GM11168 (cell line): ENCODE data around the gene ABLIM1.

Experiments
- in situ Hi-C: fragments of 300-500 bp; cut with MboI; formaldehyde crosslinking; loops from one replicate; pipeline ENCODE4 v1.12.0; 2022; ENCODE audit warnings: low sequenced_read_pairs; ENCODE audit not compliant: unreplicated experiment

ABLIM1 gene

DNA sequence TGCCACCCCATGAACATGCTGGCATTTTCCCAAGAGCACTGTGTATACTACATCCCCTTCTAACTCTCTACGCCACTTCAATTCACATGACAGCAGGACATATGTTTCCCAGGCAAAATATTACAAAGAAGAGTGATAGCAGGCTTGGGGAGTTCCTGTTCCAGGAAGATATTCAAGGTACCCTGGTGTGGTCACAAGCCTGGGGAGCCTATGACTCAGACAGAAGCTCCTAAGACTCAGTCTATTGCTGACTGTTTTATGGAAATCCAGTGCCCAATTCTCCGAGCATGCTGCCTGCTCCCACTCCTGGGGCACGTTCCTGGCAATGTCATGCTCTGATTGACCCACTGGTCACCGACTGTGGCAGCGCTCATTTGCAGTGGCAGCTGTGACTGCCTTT, 23.5 kb upstream of the ABLIM1 start:
- in situ Hi-C loops = no loop called here

DNA sequence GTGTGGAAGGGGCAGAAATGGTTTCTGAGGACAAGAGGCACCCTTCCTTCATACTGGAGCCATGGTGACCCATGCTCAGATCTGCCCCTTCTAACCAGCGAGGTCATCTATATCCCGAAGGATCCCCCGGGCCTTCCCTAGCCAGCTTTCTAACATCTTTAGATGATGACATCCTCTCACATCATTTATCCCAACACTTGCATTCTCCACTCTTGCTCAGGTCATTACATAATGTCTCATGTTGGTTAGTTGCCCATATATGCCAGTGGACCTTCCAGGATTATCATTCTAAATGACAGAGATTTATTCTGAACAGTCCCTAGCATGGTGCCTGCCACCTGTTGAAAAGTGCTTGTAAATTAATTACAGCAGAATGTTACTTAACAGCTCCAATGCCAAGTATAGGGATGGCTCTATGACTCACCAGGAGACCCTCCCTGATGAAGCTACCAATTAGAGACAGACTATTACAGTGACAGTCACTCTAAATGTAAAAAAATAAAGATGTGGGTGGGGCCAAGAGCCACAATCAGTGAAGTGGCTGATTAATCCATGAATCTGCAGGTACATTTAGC, 22.6 kb upstream of the ABLIM1 start:
- in situ Hi-C loops = no loop called here

DNA sequence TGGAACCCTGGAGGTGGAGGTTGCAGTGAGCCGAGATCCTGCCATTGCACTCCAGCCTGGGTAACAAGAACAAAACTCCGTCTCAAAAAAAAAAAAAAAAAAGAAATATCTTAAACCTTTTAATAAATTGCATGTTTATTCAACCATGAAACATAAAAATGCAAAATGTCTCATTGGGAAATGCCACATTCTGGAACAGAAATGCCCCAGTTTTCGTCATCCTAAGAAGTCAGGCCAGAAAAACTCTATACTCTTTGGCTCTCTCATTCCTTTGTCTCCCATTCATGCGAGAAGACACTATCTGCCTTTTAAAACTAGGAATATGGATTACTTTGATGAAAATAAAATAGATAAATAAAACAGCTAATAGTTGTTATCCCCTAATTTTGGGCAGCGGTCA, 21.5 kb upstream of the ABLIM1 start:
- in situ Hi-C loops = no loop called here

DNA sequence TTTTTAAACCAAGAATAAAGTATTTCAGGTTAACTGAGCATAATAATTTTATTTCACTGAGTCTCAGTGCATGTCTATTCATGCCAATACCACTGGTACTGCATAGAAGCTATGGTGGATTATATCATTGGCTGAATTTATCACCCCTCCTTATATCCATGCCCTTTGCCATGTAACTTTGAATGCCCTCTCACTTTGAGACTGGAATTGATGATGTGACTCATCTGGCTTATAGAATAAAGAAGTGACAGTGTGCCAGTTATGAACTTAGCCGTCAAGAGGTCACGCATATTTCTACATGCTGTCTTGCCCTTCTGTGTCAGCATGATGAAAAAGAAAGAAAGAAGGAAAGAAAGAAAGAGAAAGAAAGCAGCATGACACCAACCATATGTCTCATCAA, 20.7 kb upstream of the ABLIM1 start:
- in situ Hi-C loops = no loop called here

DNA sequence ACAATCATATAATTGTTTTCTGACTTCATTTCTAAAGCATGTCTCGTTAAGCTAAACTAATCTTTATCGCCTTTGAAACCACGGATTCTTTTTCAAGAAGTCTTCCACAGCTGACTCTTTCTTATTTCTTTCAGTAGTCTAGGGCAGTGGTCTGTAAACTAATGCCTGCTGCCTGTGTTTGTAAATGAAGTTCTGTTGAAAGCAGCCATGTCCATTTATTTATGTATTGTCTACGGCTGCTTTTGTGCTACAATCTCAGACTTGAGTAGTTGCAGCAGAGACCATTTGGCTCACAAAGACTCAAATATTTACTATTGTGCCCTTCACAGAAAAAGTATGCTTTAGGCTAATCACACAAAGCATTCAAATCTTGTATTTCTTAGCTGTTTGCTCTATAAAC, 20.3 kb upstream of the ABLIM1 start:
- in situ Hi-C loops = no loop called here

DNA sequence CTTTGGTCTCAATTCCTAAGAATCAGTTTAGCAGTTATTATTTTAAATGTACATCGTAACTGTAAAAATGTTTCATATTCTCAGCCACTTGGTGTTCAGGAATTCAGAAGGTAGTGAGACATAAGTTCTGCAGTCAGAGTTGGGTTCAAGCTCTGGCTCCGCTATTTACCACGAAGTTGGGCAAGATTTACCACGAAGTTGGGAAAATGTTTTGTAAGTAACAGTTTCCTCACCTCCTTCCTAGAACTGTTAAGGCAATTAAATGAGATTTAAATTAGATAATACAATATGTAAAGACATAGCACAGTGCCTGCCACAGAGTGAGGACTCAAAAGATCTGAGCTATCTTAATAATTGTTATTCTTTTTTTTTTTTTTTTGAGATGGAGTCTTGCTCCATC, 16.3 kb upstream of the ABLIM1 start:
- in situ Hi-C loops = no loop called here

DNA sequence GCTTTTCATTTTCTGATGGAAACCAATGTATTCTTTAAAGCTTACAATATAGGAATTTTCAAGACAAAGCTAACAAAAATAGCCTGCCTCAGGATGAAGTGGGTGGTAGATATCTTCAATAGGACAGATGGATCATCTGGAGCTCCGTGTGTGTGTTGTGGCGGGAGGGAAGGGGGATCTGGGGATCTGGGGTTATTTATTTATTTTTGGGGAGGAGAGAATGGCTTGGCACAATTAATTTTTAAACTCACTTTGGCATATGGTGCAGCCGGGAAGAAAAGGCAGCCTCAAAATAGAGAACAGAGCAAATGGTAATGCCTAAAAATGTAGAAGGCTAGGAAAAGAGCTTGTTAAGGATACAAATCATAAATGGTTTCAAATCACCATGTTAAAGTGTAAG, 11.6 kb upstream of the ABLIM1 start:
- in situ Hi-C loops = no loop called here

DNA sequence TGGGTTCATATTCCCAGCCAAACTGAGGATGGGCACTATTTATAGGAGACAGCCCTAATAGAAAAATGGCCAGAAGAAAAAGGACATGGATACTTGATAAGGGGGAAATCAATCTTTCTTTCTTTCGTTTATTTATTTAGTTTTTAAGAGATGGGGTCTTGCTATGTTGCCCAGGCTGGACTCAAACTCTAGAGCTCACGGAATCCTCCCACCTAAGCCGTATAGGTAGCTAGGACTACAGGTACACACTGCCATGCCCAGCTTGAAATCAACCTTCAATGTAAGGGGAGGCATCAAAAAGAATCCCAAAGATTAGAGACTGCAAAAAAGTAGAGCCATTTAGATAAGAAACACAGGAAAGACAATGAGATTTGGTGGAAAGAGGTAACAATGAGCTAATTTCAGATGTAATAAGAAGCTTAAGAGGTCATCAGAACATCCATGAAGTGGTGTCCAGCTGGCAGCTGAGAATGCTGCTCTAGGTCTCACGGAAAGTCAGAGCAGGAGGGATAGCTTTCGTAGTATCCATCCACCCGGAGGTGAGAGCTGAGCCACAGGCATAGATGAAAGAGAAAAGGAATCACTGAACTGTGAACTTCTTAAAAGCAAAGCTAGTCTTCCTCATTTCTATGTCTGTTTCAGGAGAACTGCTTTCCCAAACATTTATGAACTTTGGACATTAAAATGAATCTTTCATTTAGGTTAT, 10.5 kb upstream of the ABLIM1 start:
- in situ Hi-C loops = no loop called here

DNA sequence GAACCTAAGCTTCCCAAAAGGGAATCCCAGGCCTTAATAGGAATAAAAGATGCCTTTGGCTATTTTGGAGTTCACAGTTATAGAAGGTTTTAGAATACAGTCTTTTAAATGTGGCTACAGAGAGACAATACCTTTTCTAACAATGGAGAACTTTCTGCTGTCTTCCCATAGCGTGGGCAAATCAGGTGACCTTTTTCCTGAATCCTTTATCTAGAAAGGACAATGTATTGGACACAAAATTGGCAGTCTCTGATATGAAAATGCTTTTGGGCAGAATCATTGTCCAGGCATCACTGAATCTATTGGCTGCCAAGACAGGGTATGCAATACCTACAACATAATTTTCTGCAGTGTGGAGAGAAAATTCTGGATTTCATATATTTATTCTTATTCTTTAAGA, 7.8 kb upstream of the ABLIM1 start:
- in situ Hi-C loops = no loop called here

DNA sequence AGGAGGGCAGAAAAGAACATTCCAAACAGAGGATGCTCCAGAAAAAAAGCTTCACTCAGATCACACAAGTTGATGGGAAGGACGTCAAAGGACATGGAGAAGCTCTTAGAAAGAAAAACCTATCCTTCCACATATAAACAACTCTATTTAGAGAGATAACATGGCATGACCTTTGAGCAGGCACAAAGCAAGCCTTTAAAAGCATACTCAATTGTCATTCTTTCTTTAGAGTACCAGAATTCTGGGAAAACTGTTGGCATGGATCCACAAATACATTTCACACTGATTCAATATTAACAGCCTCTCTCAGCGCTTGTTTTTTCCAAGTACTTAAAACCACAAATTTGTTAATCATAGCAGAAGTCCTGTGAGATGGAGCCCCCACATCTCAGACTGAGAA, 7.3 kb upstream of the ABLIM1 start:
- in situ Hi-C loops = no loop called here

DNA sequence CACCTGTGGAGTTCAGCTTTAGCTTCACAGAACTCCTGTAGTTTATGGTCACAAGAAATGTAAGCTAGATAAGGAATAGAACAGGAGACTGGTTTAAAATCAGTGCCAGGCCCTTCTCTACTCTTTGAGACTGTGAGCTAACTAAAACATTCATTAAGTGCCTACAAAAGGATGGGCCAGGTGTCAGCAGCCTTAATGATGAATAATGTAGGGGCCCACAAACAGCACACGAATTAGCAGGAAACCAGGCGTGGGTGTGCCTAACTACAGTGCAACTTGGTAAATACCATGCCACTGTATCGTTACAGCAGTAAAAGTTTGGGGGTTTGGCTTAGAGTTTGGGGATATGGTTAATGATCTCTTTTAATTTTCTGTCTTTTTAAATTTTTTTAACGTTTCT, 6.1 kb upstream of the ABLIM1 start:
- in situ Hi-C loops = no loop called here

DNA sequence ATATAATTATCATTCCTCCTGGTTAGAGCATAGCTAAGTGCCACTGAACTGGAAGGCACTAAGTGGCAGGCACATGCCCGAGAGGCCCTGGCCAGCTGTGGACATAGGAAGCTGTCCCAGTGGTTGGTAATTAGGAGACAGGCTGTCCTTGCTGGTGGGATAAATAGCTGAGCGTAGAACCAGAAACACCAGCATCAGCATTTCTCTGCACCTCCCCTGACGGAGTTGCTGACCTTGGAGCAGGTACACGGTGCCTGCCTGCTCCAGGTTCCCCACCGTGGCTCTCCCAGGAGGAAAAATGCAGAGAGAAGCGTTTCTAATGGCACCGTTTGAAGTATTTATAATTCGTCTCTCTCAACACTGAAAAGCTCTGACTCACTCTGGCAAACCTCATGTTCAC, 5.6 kb upstream of the ABLIM1 start:
- in situ Hi-C loops = no loop called here

DNA sequence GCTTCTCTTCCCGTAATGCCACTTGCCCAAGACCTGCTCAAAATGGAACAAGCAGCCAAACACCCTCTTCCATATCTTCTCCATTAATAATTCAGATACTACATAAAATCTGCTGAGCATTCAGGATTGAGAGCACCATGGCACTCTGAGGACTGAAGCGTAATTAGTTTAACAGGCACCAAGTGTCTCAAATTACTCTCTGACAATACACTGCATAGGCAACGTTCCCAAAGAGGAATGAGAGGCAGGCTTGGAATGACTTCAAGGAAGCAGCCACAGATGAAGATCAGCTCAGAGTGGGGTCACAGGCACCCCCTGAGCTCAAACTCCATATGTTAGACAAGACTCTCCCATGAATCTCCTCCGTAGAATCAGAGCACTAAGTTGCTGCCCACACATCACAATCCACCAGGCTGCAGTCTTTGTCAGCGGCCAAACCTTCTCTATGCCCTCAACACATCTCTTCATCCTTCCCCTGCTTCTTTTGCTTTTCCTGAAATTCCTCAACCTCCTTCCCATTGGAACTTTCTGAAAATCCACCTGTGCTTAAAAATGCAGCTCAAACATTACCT, 4.7 kb upstream of the ABLIM1 start:
- in situ Hi-C loops = no loop called here

DNA sequence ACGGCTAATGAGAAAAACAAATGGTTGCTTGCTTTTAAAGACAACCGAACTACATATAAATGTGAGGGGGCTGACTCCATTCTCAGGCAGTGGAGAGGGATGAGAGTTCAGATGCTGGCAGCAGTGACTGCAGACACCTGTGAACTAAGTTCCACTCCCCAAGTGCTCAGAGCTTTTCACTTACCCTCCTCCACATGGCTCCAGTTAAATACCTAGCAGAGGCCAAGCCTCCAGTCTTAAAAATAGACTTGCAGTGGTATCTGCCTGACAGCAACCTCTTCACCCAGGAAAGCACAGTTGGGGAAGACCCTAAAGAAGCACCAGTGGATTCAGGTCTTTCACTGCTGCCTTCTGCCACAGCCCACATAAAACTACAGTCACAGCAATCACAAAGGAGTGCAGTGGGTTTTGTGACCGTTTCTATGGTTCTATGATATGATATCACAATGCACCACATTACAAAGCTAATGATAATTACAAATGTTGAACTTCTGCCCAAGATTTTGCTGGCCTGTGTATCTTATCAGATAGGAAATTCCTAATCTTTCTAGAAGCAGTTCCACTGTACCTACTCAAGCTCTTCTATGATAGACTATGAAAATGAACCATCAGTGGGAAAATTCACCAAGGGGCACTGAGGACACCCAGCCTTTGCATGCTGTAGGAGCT, 3.3 kb upstream of the ABLIM1 start:
- in situ Hi-C loops = no loop called here

DNA sequence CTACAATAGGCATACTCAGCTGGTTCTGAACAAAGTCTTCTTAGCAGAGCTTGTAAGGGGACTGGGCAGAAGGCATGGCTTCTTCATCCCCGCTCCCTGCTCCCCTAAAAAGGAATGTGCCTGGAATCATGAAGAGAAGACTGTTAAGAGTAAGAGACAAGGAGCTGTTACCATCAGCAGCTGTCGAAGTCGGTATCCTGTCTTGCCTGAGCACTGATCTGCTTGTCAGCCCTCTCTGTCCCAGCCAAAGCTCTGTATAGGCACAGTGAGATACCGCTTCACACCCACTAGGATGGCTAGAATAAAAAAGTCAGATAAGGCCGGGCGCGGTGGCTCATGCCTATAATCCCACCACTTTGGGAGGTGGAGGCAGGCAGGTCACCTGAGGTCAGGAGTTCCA, 2.4 kb downstream of the ABLIM1 start:
- in situ Hi-C loops = no loop called here

DNA sequence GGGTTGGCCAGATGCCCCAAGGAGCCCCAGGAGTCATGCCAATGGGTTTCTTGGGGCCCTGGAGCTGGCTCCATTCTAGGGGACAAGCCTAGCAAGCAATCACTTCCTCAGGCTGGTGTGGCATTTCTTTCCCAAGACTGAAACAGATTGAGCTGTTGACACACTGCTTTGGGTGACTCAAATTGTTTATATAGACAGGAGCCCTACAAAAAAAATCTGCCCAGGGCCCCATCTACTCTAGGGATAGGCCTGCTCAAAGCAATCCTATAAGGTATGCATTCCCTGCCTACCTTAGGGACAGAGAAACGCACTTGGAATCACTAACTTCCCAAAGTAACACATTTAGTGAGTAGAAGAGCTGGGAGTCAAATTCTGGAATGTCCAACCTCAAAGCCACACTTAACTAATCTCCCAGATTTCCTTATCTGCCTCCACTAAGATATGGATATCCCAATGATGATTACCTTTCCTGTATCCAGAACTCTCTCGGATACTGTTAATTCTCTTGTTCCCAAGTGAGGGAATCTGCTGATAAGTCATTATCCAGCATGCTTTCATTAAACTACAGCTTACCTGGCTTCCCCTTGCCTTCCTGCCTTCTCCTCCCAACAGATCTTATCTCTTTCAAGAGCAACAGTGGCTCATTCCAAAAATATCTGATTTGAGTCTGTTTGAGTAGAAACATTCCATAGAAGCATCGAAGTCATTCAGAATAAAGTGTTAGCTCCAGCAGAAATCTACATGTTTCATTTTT, 3.1 kb downstream of the ABLIM1 start:
- in situ Hi-C loops = no loop called here

DNA sequence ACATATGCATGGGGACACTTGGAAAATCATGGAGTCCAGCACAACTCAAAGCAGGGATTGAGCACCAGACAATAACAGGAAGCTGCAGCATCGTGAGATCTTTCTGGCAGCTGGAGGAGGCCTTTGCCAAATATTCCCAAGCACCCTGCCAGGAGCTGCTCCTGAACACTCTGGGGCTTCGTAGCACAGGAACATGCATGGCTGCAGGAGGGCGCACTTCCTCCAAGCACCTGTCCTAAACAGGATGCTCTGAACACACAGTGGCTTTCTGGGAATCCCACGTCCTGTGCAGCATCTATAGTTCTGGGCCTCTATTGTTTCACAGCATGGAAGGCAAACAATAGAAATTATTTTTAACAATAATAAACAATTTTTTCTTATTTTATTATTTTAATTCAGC, 4.1 kb downstream of the ABLIM1 start:
- in situ Hi-C loops = no loop called here

DNA sequence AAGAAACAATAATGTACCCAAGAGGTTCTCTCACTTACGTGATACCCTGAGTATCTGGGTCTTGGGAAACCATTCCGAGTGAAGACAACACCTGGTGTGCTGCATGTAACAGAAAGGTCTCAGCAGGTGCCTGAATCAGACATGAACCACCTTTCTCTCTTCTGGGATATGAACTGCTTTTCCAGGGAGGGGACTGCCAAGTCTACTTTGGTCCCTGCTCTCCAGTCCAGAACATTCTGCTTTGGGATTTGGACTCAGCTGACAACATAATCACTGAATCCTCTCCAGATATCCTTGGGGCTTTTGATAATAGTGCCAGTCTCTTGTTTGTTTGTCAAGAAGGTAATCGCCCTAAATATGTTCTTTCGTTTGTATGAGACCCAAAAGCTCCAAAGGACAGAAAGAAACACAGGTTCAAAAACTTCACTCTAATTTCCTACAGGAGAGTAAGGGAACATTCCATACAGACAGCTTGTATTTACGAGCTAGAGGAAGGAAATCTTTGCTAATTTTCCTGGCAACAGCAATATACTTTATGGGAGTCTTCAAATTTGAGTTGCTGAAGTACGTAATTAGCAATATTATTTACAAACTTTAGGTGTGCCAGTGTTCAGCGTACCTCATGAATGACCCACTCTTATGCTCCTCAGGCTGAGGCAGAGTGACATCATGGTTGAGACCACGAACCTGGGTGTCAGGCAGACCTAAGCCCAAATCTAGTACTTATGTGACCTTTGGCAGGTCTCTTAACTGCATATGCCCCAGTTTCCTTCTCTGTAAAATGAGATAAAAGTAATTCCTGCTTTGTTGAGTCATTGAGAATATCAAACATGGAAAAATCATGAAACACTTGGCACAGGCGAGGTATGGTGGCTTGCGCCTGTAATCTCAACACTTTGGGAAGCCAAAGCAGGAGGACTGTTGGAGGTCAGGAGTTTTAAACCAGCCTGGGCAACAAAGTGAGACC, 5.4 kb downstream of the ABLIM1 start:
- in situ Hi-C loops = no loop called here

DNA sequence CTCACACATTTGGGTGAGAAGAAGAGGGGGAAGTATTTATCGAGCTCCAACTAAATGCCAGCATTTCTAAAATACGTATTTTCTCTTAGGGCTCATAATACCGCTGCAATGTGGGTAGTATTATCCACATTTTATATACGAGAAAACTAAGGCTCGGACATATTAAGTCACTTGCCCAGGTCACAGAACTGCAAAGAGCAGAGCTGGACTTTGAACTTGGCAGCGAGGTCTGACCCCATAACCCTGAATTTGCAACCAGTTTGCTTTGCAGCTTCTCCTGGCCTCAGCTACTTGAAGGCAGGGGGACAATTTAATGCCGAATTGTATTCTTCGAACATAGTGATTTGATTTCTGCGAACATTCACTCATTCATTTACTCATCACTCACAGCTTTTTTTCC, 7.2 kb downstream of the ABLIM1 start:
- in situ Hi-C loops = no loop called here

DNA sequence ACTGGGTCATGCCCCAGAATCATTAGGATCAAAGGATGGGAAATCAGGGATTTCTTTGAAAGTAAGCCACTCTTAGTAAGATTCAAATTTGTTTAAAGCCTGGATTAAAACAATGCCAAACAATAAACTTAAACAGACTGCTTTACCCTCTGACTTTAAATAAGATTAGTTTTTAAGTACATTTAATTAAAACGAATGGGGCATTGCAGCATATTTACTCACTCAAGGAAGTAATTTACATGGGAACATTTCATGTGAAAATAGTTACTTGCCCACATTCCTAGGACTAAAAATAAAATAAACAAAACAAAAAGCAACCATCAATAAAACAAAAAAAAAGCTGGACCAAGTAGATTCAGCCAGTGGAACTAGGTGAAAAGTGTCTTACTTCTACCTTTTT, 7.8 kb downstream of the ABLIM1 start:
- in situ Hi-C loops = no loop called here
